Stimulated activated CD8-positive, alpha-beta memory T cell treated with anti-CD3 and anti-CD28 coated beads, Interleukin-7, amount 100 ng/mL, for 4 hours (primary cell): ENCODE measurements around the gene FUT1.

Experiments used
- DNase-seq, 2 donors: peaks; one replicate each; pipeline ENCODE4 v3.0.0-alpha.2; 2020; ENCODE audit warnings: low read depth in 2 of 2

Gene FUT1

GRCh38 chr19:48741129-48741999, 11.1 kb downstream of the FUT1 start:
- DNase-seq = no peak

DNA sequence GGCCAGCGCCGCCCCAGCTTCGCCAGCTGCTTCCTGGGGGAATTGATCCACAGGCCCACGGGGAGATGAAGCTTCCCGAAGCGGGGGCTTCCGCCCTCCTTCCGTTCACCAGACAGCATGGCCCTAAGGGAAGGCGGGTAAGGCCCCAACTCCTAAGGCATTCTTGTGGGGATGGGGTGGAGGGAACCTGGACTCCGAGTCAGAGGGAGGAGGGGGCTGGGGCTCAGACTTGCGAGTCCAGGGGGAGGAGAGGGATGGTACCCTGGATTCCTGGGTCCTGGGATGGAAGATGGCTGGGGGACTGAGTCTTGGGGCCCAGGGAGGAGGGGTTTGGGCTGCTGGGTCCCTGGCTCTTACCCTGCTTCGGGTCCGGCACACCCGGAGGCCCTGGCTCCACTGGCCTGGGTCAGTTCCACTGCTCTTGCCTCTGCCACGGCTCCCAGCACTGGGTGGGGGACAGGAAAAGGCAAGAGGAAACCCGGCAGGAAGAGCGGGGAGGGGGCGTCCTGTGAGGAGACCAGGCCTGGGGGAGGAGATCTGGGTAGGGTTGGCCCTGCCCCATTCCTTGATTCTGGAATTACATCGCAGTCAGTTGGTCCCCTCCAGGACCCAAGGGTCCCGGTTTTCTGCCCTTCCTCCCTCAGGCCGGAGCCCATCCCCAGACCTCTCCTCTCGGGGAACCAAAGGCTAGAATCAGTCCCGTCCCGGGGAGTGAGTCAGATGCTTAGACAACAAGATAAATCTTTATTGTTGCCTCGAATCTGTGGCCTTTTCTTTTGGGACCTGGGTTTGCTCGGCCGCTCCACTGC, 12.1 kb downstream of the FUT1 start, which contains the start of gene RASIP1:
TSS of gene RASIP1 (minus strand) at position 447 of the 809 bp plus-strand sequence. CDS start at position 119, 328 bp downstream.
- no peak for DNase-seq

GRCh38 chr19:48739404-48740163, 12.9 kb downstream of the FUT1 start:
- no peak for DNase-seq

GRCh38 chr19:48738557-48739403, 13.7 kb downstream of the FUT1 start:
- DNase-seq = peak; percentile 73 to 86

GRCh38 chr19:48737360-48737998, 15.0 kb downstream of the FUT1 start:
- no peak for DNase-seq

- DNase-seq = no peak
Observed at GRCh38 chr19:48735031-48735615, 17.3 kb downstream of the FUT1 start.

GRCh38 chr19:48734625-48735024, 17.8 kb downstream of the FUT1 start:
- no peak for DNase-seq

- DNase-seq = no peak
Observed at GRCh38 chr19:48731452-48731851, 21.0 kb downstream of the FUT1 start.

GRCh38 chr19:48728911-48729664, 23.4 kb downstream of the FUT1 start:
- no peak for DNase-seq

GRCh38 chr19:48726556-48726955, 25.9 kb downstream of the FUT1 start:
- no peak for DNase-seq

GRCh38 chr19:48724796-48725753, 27.4 kb downstream of the FUT1 start:
- no peak for DNase-seq

GRCh38 chr19:48722196-48722708, 30.2 kb downstream of the FUT1 start:
- no peak for DNase-seq

DNA sequence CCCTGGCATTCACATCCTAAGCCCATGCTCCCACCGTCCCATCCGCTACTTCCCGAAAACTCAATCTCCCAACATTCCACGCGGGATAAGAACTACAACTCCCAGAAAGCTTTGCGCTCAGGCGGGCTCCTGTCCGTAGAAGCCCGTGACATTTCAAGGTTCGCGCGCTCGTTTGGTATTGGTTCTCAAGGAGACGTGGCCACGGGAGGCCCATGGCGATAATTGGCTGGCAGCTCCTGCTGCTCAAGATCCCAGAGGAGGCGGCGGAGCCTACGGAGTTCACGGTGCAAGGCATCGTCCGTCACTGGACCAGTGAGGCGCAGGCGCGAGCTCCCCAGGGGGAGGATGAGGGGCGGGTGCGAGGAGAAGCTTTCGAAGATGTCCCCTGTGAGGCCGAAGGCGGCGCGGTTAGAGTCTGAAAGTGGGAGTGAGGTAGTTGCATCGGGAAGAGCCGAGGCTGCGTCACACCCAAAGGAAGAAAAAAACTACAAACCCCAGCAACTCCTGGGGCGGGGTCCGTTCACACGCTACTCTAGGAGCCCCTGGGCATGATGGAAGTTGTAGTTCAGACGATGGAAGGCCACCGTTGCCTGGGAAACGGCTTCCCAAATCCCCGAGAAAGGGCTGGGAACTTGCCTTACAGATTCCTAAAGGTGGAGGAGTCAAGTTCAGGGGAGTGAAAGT, 31.7 kb downstream of the FUT1 start:
- DNase-seq = peak; percentile 82 to 84

- DNase-seq = no peak
Observed at GRCh38 chr19:48720251-48720612, 32.2 kb downstream of the FUT1 start.

DNA sequence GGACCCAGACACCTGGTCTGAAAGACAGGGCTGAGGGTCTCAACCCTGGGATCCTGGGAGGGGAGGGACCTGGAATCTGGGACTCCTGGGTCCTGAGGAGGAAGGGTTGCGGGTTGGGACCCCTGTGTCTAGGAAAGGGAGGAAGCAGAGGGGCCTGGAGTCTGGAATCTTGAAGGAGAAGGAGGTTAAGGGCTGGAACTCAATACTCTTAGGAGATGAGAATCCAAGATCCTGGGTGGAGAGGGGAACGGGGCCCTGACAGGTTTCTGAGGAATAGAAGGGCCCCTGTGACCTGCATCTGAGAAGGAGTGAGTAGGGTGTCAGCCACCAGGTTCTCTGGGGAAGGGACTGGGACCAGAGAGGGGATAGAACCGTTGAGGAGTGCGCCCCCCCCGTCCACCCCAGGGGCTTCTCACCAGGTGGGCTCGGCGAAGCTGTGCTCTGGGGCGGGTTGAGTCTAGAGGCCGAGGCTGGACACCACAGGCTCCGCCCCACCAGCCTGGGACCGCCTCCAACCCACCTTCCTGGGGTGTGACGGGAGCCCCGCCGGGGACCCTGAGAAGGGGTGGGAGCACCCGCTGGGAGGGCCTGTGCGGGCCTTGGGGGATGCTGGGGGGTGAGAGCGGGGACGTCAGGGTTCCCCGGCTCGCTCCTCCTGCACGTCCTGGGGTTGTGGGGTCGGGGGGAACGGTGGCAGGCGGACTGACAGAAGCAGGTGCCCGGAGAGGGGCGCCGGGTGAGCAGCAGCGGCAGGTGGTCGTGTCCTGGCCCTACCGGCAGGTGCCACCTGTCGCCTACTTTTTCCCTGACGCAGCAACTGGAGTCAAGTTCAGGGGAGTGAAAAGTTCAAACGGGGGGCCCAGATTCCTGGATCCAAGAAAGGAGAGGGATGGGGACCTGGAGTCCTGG, 32.9 kb downstream of the FUT1 start, which contains the start of gene MAMSTR:
TSS of gene MAMSTR (minus strand) at position 463 of the 909 bp plus-strand sequence. CDS start 694 bp downstream, outside the sequence.
- DNase-seq = no peak

GRCh38 chr19:48718711-48719231, 33.7 kb downstream of the FUT1 start:
- no peak for DNase-seq
